Heart left ventricle (tissue), 16 donors: ENCODE results near the gene MAP4K2. TPM values are rescaled to one million over a fixed set of nuclear protein-coding genes. Genes with fewer than 3 reads are reported as not detected.

ENCODE experiments used
- ATAC-seq, 4 donors: fragments of 200-7000 bp; cut with Tn5 transposase; one replicate each; pipeline ENCODE4 v1.9.1; 2020 to 2022; ENCODE audit warnings: moderate library complexity in 4 of 4, mild to moderate bottlenecking in 3 of 4, moderate number of reproducible peaks in 1 of 4
- DNase-seq, 5 donors: peaks; one replicate each; pipeline ENCODE4 v3.0.0-alpha.2; 2020
- H3K27ac ChIP-seq, 12 donors: fragments of 200-600 bp; sonication (generic) in 4 of 12; one replicate each; pipeline versions ENCODE4 v1.5.0 to v1.8.0; 2016 to 2022; ENCODE audit warnings: mild to moderate bottlenecking in 2 of 12
- H3K27me3 ChIP-seq, 9 donors: fragments of 200-600 bp; sonication (generic) in 2 of 9; one replicate each; pipeline versions ENCODE4 v1.5.1 to v1.8.0; 2016 to 2022; ENCODE audit warnings: mild to moderate bottlenecking in 3 of 9
- H3K36me3 ChIP-seq, 9 donors: fragments of 200-600 bp; sonication (generic) in 2 of 9; one replicate each; pipeline versions ENCODE4 v1.5.0 to v1.8.0; 2018 to 2022; ENCODE audit warnings: mild to moderate bottlenecking in 2 of 9
- H3K4me1 ChIP-seq, 12 donors: fragments of 200-600 bp; sonication (generic) in 4 of 12; one replicate each; pipeline versions ENCODE4 v1.5.0 to v1.8.0; 2016 to 2022; ENCODE audit warnings: mild to moderate bottlenecking in 3 of 12
- H3K4me3 ChIP-seq, 12 donors: fragments of 200-600 bp; sonication (generic) in 4 of 12; one replicate each; pipeline versions ENCODE4 v1.5.0 to v1.8.0; 2017 to 2022; ENCODE audit warnings: mild to moderate bottlenecking in 9 of 12, moderate library complexity in 4 of 12
- H3K9me3 ChIP-seq, 12 donors: fragments of 200-600 bp; sonication (generic) in 4 of 12; one replicate each; pipeline versions ENCODE4 v1.5.0 to v1.8.0; 2016 to 2022; ENCODE audit warnings: mild to moderate bottlenecking in 1 of 12
- CTCF ChIP-seq, 12 donors: fragments of 200-600 bp; sonication (generic) in 4 of 12; IDR thresholded peaks; one replicate each; pipeline versions ENCODE4 v1.5.0 to v1.8.0; 2018 to 2022; ENCODE audit warnings: antibody characterized with exemption in 12 of 12, mild to moderate bottlenecking in 5 of 12
- POLR2A ChIP-seq, 2 donors: fragments of 450-650 bp; IDR thresholded peaks; one replicate each; pipeline ENCODE4 v1.6.1; 2017; ENCODE audit warnings: antibody characterized with exemption in 2 of 2, mild to moderate bottlenecking in 2 of 2, moderate library complexity in 2 of 2
- WGBS, 4 donors: extraction: QIAGEN DNeasy Blood & Tissue Kit in 2 of 4; methylation state at CpG; one replicate each; pipeline versions ENCODE4 v1.1.5 to v1.1.7; 2013 to 2018; 5-methylcytosine and 5-hydroxymethylcytosine counted together
- intact Hi-C, 10 donors: fragments of 100-400 bp; cut with DNase I; formaldehyde crosslinking; loops; one replicate each; pipeline versions ENCODE4 v1.11.1 to v1.14.2; 2022
- polyA plus RNA-seq, 2 donors: library from polyadenylated mRNA; stranded (reverse); fragments of 200-250 nt; gene quantifications; one replicate each; pipeline ENCODE4 v1.2.3, GENCODE V29; 2013
- total RNA-seq, 9 donors: library from RNA; depleted of rRNA in 2 of 9; stranded (reverse); fragments of >200 nt in 2 of 9; fragmentation: NEBNext Ultra II Directional in 3 of 9; extraction: Animal tissue kit (Norgen Biotek cat#: 25700) in 3 of 9; gene quantifications; one replicate each; pipeline versions ENCODE4 v1.1.0 to v1.2.4, GENCODE V29; 2016 to 2023
- donor health status: ischemic (EF 13 %, LVEDD 7.1; RV severe dilation, severe dysfunction).
- donor health status: healthy with polysubstance abuse.
- donor health status: DM: no; HTN: yes; CAD: no.
- donor health status: DM: no; HTN: no; CAD: no.
- donor health status: ischemic (EF 25% LVEDD 6.9; RV normal size, moderate dysfunction).
- donor health status: ischemic (EF 25% LVEDD 5.7; RV mildly dilated, moderate dysfunction).
- donor health status: healthy.
- donor health status: DM: yes; HTN: yes; CAD: no.
- donor health status: ischemic (EF 35%, LVEDD 5.7; RV mildly dilated, moderate dysfunction).
- donor health status: nonischemic (EF 11% LVEDD 7.7; RV severe dilation, severe dysfunction).
- donor health status: DM: yes; HTN: yes; CAD: no.
- donor health status: PGD.
- donor health status: ischemic (EF 29% LVEDD 5.4; RV normal size, mild dysfunction).
- donor health status: nonischemic (EF 23%, LVEDD 6.1; RV moderate dilation, normal function).

Gene MAP4K2
- total and polyA plus RNA-seq, 11 donors, result 7.0 to 27.5 (median 8.6) TPM

GRCh38 chr11:64767344-64768299 is 35.4 kb downstream of the MAP4K2 start:
- peaks cover 0 to 100% (median 97%) of the 10 kb centered on the region in 9 donors for H3K36me3 ChIP-seq
- peak in 4 of 5 donors; percentile 64 to 76 (median 70) for DNase-seq
- WGBS, 4 donors, result 49 to 58% (median 51%) methylated on average over 12 to 19 of the region's 19 CpGs
- intact Hi-C loops, result loop anchor here in 1 of 10 donors (2.0 kb wide), 1 partner anchor 25 kb away; no protein-coding TSS in a partner anchor
- peak overlapping the region in 9 of 12 donors; percentile 3 to 64 (median 46) for H3K27ac ChIP-seq
- H3K4me3 ChIP-seq, result no peak overlapping the region
- TF ChIP-seq CTCF (IDR thresholded peaks at IDR 0.05) (peak; percentile 64 to 89 (median 76)), POLR2A (IDR thresholded peaks at IDR 0.05) (no peak)
- no peaks in the 10 kb centered on the region for H3K9me3 ChIP-seq
- peaks cover 10 to 72% (median 42%) of the 10 kb centered on the region in 12 donors for H3K4me1 ChIP-seq
- peak in 3 of 4 donors; percentile 7 to 34 (median 23) for ATAC-seq
- H3K27me3 ChIP-seq, result no peaks in the 10 kb centered on the region

DNA sequence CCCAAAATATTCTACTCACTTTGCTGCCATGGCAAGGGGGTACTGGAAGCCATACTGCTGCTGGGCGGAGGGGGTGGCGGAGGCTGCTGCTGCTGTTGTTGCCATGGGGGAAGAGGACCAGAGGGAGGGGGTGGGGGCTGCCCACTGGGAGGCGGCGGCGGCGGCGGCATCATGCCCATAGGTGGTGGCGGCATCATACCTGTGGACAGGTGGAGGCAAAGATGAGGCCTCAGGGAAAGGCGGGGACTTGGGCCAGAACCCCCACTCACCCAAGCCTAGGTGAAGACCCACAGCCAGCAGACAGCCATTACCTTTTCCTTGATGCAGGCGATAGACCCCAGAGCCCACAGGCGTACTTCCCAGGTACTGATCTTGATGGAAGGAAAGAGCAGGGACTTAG is 36.1 kb downstream of the MAP4K2 start:
- Histone ChIP-seq H3K27me3 (no peaks in the 10 kb centered on the region), H3K36me3 (peaks cover 0 to 100% (median 97%) of the 10 kb centered on the region in 9 donors), H3K4me1 (peaks cover 11 to 72% (median 39%) of the 10 kb centered on the region in 12 donors), H3K9me3 (no peaks in the 10 kb centered on the region), H3K27ac (peak overlapping the region in 5 of 12 donors; percentile 36 to 64 (median 46)), H3K4me3 (no peak overlapping the region)
- no peak for ATAC-seq
- no peak for DNase-seq
- TF ChIP-seq POLR2A (IDR thresholded peaks at IDR 0.05), result no peak
- no peak for TF ChIP-seq CTCF (IDR thresholded peaks at IDR 0.05)
- WGBS, 4 donors, result 96 to 97% (median 97%) methylated on average over 9 to 11 of the region's 11 CpGs
- intact Hi-C loops, result loop anchor here in 1 of 10 donors (2.0 kb wide), 1 partner anchor 24 kb away; no protein-coding TSS in a partner anchor

GRCh38 chr11:64765851-64766665 is 37.0 kb downstream of the MAP4K2 start:
- TF ChIP-seq CTCF (IDR thresholded peaks at IDR 0.05) (no peak), POLR2A (IDR thresholded peaks at IDR 0.05) (no peak)
- Histone ChIP-seq H3K27me3 (no peaks in the 10 kb centered on the region), H3K27ac (no peak overlapping the region), H3K9me3 (no peaks in the 10 kb centered on the region), H3K36me3 (peaks cover 0 to 92% (median 88%) of the 10 kb centered on the region in 9 donors), H3K4me3 (no peak overlapping the region), H3K4me1 (peaks cover 11 to 72% (median 36%) of the 10 kb centered on the region in 12 donors)
- no peak for DNase-seq
- ATAC-seq, result no peak
- WGBS, 4 donors, result 88 to 91% (median 90%) methylated on average over 38 to 42 of the region's 42 CpGs
- intact Hi-C loops, result loop anchor here in 2 of 10 donors (2.0 kb wide), 2 partner anchors 19 to 23 kb away; no protein-coding TSS in a partner anchor
